Endodermal cell (in vitro differentiated cells): Measurements from ENCODE around the gene RPGRIP1L. TPM values are rescaled to one million over a fixed set of nuclear protein-coding genes. Genes with fewer than 3 reads are reported as not detected.

Experiments used
- DNase-seq: peaks from one replicate; pipeline ENCODE4 v3.0.0-alpha.2; 2017
- H3K27ac ChIP-seq: 2 replicates; pipeline ENCODE4 v1.5.1; 2013; ENCODE audit warnings: mild to moderate bottlenecking, low read depth, low read length, moderate library complexity
- H3K27me3 ChIP-seq: 2 replicates; pipeline ENCODE4 v1.6.1; 2013; ENCODE audit warnings: mild to moderate bottlenecking, low read length, moderate library complexity; ENCODE audit not compliant: insufficient read depth, control insufficient read depth, poor library complexity, severe bottlenecking
- H3K36me3 ChIP-seq: 2 replicates; pipeline ENCODE4 v1.7.0; 2013; ENCODE audit warnings: mild to moderate bottlenecking, low read length, moderate library complexity; ENCODE audit not compliant: control insufficient read depth, insufficient read depth
- H3K4me1 ChIP-seq: one replicate; pipeline ENCODE4 v1.7.0; 2013; ENCODE audit warnings: low read length; ENCODE audit not compliant: control insufficient read depth, insufficient read depth
- H3K4me3 ChIP-seq: 2 replicates; pipeline ENCODE4 v1.5.1; 2013; ENCODE audit warnings: mild to moderate bottlenecking, low read length, moderate library complexity
- H3K9ac ChIP-seq: 2 replicates; pipeline ENCODE4 v1.6.1; 2013; ENCODE audit warnings: mild to moderate bottlenecking, low read length, moderate library complexity; ENCODE audit not compliant: poor library complexity, severe bottlenecking; ENCODE audit errors: extremely low read depth
- H3K9me3 ChIP-seq: 2 replicates; pipeline ENCODE4 v1.6.1; 2013; ENCODE audit warnings: mild to moderate bottlenecking, low read length, moderate library complexity; ENCODE audit not compliant: control insufficient read depth
- H3K27ac Mint-ChIP-seq: 2 replicates; pipeline ENCODE4 v1.8.0; 2020; ENCODE audit warnings: mixed read lengths
- H3K27me3 Mint-ChIP-seq: 2 replicates; pipeline ENCODE4 v1.8.0; 2021; ENCODE audit warnings: mild to moderate bottlenecking, mixed read lengths; ENCODE audit not compliant: insufficient read depth
- H3K36me3 Mint-ChIP-seq: 2 replicates; pipeline ENCODE4 v1.8.0; 2020; ENCODE audit warnings: low read depth, mixed read lengths
- H3K4me1 Mint-ChIP-seq: 2 replicates; pipeline ENCODE4 v1.8.0; 2020; ENCODE audit warnings: mixed read lengths
- H3K4me3 Mint-ChIP-seq: 2 replicates; pipeline ENCODE4 v1.8.0; 2020; ENCODE audit warnings: mild to moderate bottlenecking, moderate library complexity, mixed read lengths
- H3K9me3 Mint-ChIP-seq: 2 replicates; pipeline ENCODE4 v1.8.0; 2020; ENCODE audit warnings: mild to moderate bottlenecking, mixed read lengths
- CTCF ChIP-seq: fragments of 200-600 bp; sonication (generic); conservative IDR thresholded peaks from 2 replicates; pipeline ENCODE4 v1.5.0; 2021; ENCODE audit warnings: antibody characterized with exemption, mild to moderate bottlenecking
- WGBS, 2 experiments: methylation state at CpG; one replicate each; pipeline versions ENCODE4 v1.1.5 to v1.1.7; 2013; ENCODE audit warnings: missing lambda C conversion rate in 2 of 2, mixed read lengths in 1 of 2; ENCODE audit not compliant: insufficient coverage in 1 of 2, insufficient read length in 1 of 2; 5-methylcytosine and 5-hydroxymethylcytosine counted together
- total RNA-seq, 2 donors: library from RNA; stranded (reverse); fragmentation: NEBNext Ultra II Directional in 1 of 2; extraction: Animal tissue kit (Norgen Biotek cat#: 25700) in 1 of 2; gene quantifications; 2 replicates in 1 of 2; 3 replicates in 1 of 2; pipeline ENCODE4 v1.2.1, GENCODE V29; 2021

Gene RPGRIP1L
- total RNA-seq, 2 donors from 2014 or later: 15.9 to 19.8 TPM

GRCh38 chr16:53619235-53619634, 84.4 kb downstream of the RPGRIP1L start:
- DNase-seq: no peak
- Histone ChIP-seq H3K4me3 (no peak overlapping the region), H3K36me3 (no peaks in the 10 kb centered on the region), H3K27me3 (no peaks in the 10 kb centered on the region), H3K27ac (no peak overlapping the region), H3K9ac (no peak overlapping the region), H3K4me1 (no peaks in the 10 kb centered on the region), H3K9me3 (no peaks in the 10 kb centered on the region)
- Mint-ChIP-seq H3K4me1 (no peaks in the 10 kb centered on the region), H3K27me3 (no peaks in the 10 kb centered on the region), H3K36me3 (peaks cover 2% of the 10 kb centered on the region), H3K9me3 (peaks cover 5% of the 10 kb centered on the region), H3K27ac (no peak overlapping the region), H3K4me3 (no peak overlapping the region)
- no peak for TF ChIP-seq CTCF
- WGBS, 2 experiments: 93% methylated on average over 2 of the region's 3 CpGs; no CpG with 5 or more reads in 1 of the 2 experiments

GRCh38 chr16:53614346-53614745, 89.3 kb downstream of the RPGRIP1L start:
- Mint-ChIP-seq H3K4me1 (peaks cover 20% of the 10 kb centered on the region), H3K4me3 (no peak overlapping the region), H3K27ac (no peak overlapping the region), H3K36me3 (no peaks in the 10 kb centered on the region), H3K9me3 (no peaks in the 10 kb centered on the region), H3K27me3 (no peaks in the 10 kb centered on the region)
- no peak overlapping the region for H3K4me3 ChIP-seq
- peaks cover 6% of the 10 kb centered on the region for H3K4me1 ChIP-seq
- no peak overlapping the region for H3K9ac ChIP-seq
- DNase-seq: no peak
- H3K27ac ChIP-seq: no peak overlapping the region
- H3K9me3 ChIP-seq: no peaks in the 10 kb centered on the region
- no peaks in the 10 kb centered on the region for H3K36me3 ChIP-seq
- TF ChIP-seq CTCF: no peak
- 75% methylated on average over 1 of the region's 1 CpG; no CpG with 5 or more reads in 1 of the 2 experiments for WGBS, 2 experiments
- no peaks in the 10 kb centered on the region for H3K27me3 ChIP-seq

GRCh38 chr16:53612003-53612402, 91.7 kb downstream of the RPGRIP1L start:
- Histone ChIP-seq H3K27me3 (no peaks in the 10 kb centered on the region), H3K36me3 (no peaks in the 10 kb centered on the region), H3K9ac (no peak overlapping the region), H3K27ac (no peak overlapping the region), H3K9me3 (no peaks in the 10 kb centered on the region), H3K4me3 (no peak overlapping the region), H3K4me1 (peaks cover 6% of the 10 kb centered on the region)
- Mint-ChIP-seq H3K27me3 (no peaks in the 10 kb centered on the region), H3K36me3 (peaks cover under 1% of the 10 kb centered on the region), H3K27ac (no peak overlapping the region), H3K4me1 (peaks cover 21% of the 10 kb centered on the region), H3K9me3 (no peaks in the 10 kb centered on the region), H3K4me3 (no peak overlapping the region)
- DNase-seq: no peak
- TF ChIP-seq CTCF: no peak
- WGBS, 2 experiments: 100% methylated on average over 2 of the region's 3 CpGs; no CpG with 5 or more reads in 1 of the 2 experiments
